HEK293 (cell line): ENCODE results near the gene C16orf95.

ENCODE experiments used
- MEIS1 ChIP-seq: sonication (generic); formaldehyde crosslinking; IDR thresholded peaks from 2 replicates; pipeline ENCODE4 v1.8.1; 2022; ENCODE audit warnings: missing genetic modification reagents, mild to moderate bottlenecking, borderline replicate concordance
- MYNN ChIP-seq: fragments of 450-650 bp; formaldehyde crosslinking; IDR thresholded peaks from 2 replicates; pipeline ENCODE4 v1.5.1; 2016; ENCODE audit warnings: missing biosample characterization, missing genetic modification characterization, borderline replicate concordance
- OVOL3 ChIP-seq: fragments of 450-650 bp; formaldehyde crosslinking; IDR thresholded peaks from 2 replicates; pipeline ENCODE4 v1.5.1; 2016; ENCODE audit warnings: missing biosample characterization, missing genetic modification characterization
- SCRT1 ChIP-seq: fragments of 450-650 bp; formaldehyde crosslinking; IDR thresholded peaks from 2 replicates; pipeline ENCODE4 v1.5.1; 2016; ENCODE audit warnings: missing biosample characterization, missing genetic modification characterization, borderline replicate concordance
- SP7 ChIP-seq: fragments of 450-650 bp; formaldehyde crosslinking; IDR thresholded peaks from 2 replicates; pipeline ENCODE4 v1.5.1; 2016; ENCODE audit warnings: missing biosample characterization, missing genetic modification characterization
- TRIM28 ChIP-seq: IDR thresholded peaks from 2 replicates; pipeline ENCODE4 v1.6.1; 2011; ENCODE audit warnings: low read length, control low read depth, borderline replicate concordance
- ZBTB17 ChIP-seq: fragments of 450-650 bp; formaldehyde crosslinking; IDR thresholded peaks from 2 replicates; pipeline ENCODE4 v1.5.1; 2016; ENCODE audit warnings: missing biosample characterization, missing genetic modification characterization
- ZBTB20 ChIP-seq: fragments of 450-650 bp; formaldehyde crosslinking; IDR thresholded peaks from 2 replicates; pipeline ENCODE4 v1.5.1; 2016; ENCODE audit warnings: missing biosample characterization, missing genetic modification characterization
- ZNF10 ChIP-seq: fragments of 450-650 bp; formaldehyde crosslinking; IDR thresholded peaks from 2 replicates; pipeline ENCODE4 v1.5.1; 2017; ENCODE audit warnings: missing biosample characterization, missing genetic modification characterization
- ZNF169 ChIP-seq: fragments of 450-650 bp; formaldehyde crosslinking; IDR thresholded peaks from 2 replicates; pipeline ENCODE4 v1.5.1; 2016; ENCODE audit warnings: missing biosample characterization, missing genetic modification characterization
- ZNF174 ChIP-seq: fragments of 450-650 bp; formaldehyde crosslinking; IDR thresholded peaks from 2 replicates; pipeline ENCODE4 v1.5.0; 2017; ENCODE audit warnings: missing biosample characterization, mild to moderate bottlenecking, missing genetic modification characterization
- ZNF292 ChIP-seq: fragments of 450-650 bp; formaldehyde crosslinking; IDR thresholded peaks from 2 replicates; pipeline ENCODE4 v1.5.1; 2016; ENCODE audit warnings: low read depth, missing biosample characterization, missing genetic modification characterization, borderline replicate concordance
- ZNF350 ChIP-seq: fragments of 450-650 bp; formaldehyde crosslinking; IDR thresholded peaks from 2 replicates; pipeline ENCODE4 v1.5.0; 2017; ENCODE audit warnings: missing biosample characterization, mild to moderate bottlenecking, missing genetic modification characterization
- ZNF404 ChIP-seq: fragments of 450-650 bp; formaldehyde crosslinking; IDR thresholded peaks from 2 replicates; pipeline ENCODE4 v1.5.1; 2017; ENCODE audit warnings: missing biosample characterization, missing genetic modification characterization
- ZNF529 ChIP-seq: fragments of 450-650 bp; formaldehyde crosslinking; IDR thresholded peaks from 2 replicates; pipeline ENCODE4 v1.5.1; 2017; ENCODE audit warnings: missing genetic modification characterization, missing biosample characterization; ENCODE audit not compliant: insufficient replicate concordance
- ZNF585B ChIP-seq: fragments of 450-650 bp; formaldehyde crosslinking; IDR thresholded peaks from 2 replicates; pipeline ENCODE4 v1.5.1; 2016; ENCODE audit warnings: missing biosample characterization, missing genetic modification characterization
- ZNF654 ChIP-seq: fragments of 450-650 bp; formaldehyde crosslinking; IDR thresholded peaks from 2 replicates; pipeline ENCODE4 v1.5.1; 2016; ENCODE audit warnings: low read depth, missing biosample characterization, missing genetic modification characterization
- ZNF768 ChIP-seq: fragments of 450-650 bp; formaldehyde crosslinking; IDR thresholded peaks from 2 replicates; pipeline ENCODE4 v1.5.1; 2018; ENCODE audit warnings: missing biosample characterization, mild to moderate bottlenecking, missing genetic modification characterization
- ZNF785 ChIP-seq: fragments of 450-650 bp; formaldehyde crosslinking; IDR thresholded peaks from 2 replicates; pipeline ENCODE4 v1.5.1; 2016; ENCODE audit warnings: missing biosample characterization, missing genetic modification characterization
- ZNF792 ChIP-seq: fragments of 450-650 bp; formaldehyde crosslinking; IDR thresholded peaks from 2 replicates; pipeline ENCODE4 v1.5.1; 2016; ENCODE audit warnings: missing biosample characterization, missing genetic modification characterization
- TF ChIP-seq, protein P1 (sequence below): fragments of 450-650 bp; formaldehyde crosslinking; conservative IDR thresholded peaks from 2 replicates; pipeline ENCODE4 v1.5.1; 2016; ENCODE audit warnings: low read depth, missing biosample characterization, missing genetic modification characterization
- TF ChIP-seq, protein P2 (sequence below): fragments of 450-650 bp; formaldehyde crosslinking; IDR thresholded peaks from 2 replicates; pipeline ENCODE4 v1.5.1; 2016; ENCODE audit warnings: missing biosample characterization, missing genetic modification characterization
- TF ChIP-seq, protein P3 (sequence below): fragments of 450-650 bp; formaldehyde crosslinking; IDR thresholded peaks from 2 replicates; pipeline ENCODE4 v1.5.1; 2016; ENCODE audit warnings: missing biosample characterization, missing genetic modification characterization
- TF ChIP-seq, protein P4 (sequence below): fragments of 450-650 bp; formaldehyde crosslinking; IDR thresholded peaks from 2 replicates; pipeline ENCODE4 v1.5.1; 2016; ENCODE audit warnings: missing biosample characterization, missing genetic modification characterization
- TF ChIP-seq, protein P5 (sequence below): fragments of 450-650 bp; formaldehyde crosslinking; IDR thresholded peaks from 2 replicates; pipeline ENCODE4 v1.5.1; 2016; ENCODE audit warnings: missing biosample characterization, missing genetic modification characterization
- TF ChIP-seq, protein P6 (sequence below): fragments of 450-650 bp; formaldehyde crosslinking; IDR thresholded peaks from 2 replicates; pipeline ENCODE4 v1.5.1; 2017; ENCODE audit warnings: missing biosample characterization, missing genetic modification characterization

Gene C16orf95

DNA sequence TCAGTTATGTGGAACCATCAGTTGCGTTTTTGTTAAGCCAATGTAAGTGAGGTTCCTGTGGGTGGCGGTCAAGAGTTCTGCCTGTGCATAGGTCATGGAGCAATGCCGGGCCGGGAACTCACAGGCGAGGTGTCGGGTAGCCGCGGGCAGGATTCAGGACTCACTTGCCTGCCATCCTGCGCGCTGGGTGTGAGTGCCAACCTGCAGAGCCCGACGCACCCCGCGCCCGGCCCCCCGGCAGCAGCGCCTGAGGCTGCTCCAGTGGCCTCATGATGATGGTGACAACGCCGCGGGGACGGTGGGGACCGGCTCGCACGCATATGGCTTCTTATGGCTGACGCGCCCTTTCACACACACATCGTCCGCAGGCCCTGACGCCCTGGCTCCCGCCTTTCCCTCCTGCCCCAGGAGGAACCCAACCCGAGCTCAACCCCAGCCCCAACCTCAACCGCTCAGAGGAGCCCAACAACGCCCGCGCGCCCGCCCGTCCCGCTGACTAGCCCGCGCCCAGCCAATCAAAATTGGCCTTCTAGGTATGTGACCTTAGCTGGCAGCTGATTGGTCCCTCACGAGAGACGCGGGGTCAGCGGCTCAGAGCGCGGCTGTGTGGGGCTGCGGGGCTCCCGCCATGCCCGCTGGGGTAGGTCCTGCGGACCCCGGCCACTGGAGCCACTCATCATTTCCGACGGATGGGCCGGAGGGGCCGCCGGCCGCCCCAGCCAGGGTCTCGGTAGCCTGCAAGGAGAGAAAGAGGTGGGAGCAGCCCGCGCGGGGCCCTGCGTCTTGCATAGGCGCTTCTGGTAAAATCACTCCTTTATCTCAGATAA lies at the start of gene C16orf95 (continued):
- TF ChIP-seq, protein P1, sequence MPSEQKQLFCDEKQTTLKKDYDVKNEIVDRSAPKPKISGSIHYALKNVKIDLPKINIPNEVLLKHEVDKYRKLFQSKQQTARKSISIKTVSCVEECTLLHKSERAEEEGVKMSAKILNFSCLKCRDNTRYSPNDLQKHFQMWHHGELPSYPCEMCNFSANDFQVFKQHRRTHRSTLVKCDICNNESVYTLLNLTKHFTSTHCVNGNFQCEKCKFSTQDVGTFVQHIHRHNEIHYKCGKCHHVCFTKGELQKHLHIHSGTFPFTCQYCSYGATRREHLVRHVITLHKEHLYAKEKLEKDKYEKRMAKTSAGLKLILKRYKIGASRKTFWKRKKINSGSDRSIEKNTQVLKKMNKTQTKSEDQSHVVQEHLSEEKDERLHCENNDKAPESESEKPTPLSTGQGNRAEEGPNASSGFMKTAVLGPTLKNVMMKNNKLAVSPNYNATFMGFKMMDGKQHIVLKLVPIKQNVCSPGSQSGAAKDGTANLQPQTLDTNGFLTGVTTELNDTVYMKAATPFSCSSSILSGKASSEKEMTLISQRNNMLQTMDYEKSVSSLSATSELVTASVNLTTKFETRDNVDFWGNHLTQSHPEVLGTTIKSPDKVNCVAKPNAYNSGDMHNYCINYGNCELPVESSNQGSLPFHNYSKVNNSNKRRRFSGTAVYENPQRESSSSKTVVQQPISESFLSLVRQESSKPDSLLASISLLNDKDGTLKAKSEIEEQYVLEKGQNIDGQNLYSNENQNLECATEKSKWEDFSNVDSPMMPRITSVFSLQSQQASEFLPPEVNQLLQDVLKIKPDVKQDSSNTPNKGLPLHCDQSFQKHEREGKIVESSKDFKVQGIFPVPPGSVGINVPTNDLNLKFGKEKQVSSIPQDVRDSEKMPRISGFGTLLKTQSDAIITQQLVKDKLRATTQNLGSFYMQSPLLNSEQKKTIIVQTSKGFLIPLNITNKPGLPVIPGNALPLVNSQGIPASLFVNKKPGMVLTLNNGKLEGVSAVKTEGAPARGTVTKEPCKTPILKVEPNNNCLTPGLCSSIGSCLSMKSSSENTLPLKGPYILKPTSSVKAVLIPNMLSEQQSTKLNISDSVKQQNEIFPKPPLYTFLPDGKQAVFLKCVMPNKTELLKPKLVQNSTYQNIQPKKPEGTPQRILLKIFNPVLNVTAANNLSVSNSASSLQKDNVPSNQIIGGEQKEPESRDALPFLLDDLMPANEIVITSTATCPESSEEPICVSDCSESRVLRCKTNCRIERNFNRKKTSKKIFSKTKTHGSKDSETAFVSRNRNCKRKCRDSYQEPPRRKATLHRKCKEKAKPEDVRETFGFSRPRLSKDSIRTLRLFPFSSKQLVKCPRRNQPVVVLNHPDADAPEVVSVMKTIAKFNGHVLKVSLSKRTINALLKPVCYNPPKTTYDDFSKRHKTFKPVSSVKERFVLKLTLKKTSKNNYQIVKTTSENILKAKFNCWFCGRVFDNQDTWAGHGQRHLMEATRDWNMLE (tag by site-specific recombination): 0 out of 2 replicates have a peak, but pooled peaks have one; percentile 14
- TF ChIP-seq MYNN (tag by site-specific recombination) (no peak), OVOL3 (tag by site-specific recombination) (0 out of 2 replicates have a peak, but pooled peaks have one; percentile 3), ZNF768 (tag by site-specific recombination) (no peak), ZNF169 (no peak), TRIM28 (no peak), ZNF174 (tag by site-specific recombination) (no peak), SP7 (tag by site-specific recombination) (no peak), ZNF350 (no peak), ZNF654 (tag by site-specific recombination) (peak; percentile 24), ZNF292 (tag by site-specific recombination) (no peak), ZNF785 (peak; percentile 53; the same call in 1 of the 2 replicates), MEIS1 (CRISPR knock-in tag) (no peak), ZBTB17 (tag by site-specific recombination) (peak; percentile 46; the same call in 1 of the 2 replicates), ZBTB20 (tag by site-specific recombination) (peak; percentile 88), ZNF529 (tag by site-specific recombination) (no peak), ZNF404 (tag by site-specific recombination) (no peak), ZNF585B (tag by site-specific recombination) (no peak), ZNF792 (tag by site-specific recombination) (no peak), SCRT1 (tag by site-specific recombination) (no peak), ZNF10 (tag by site-specific recombination) (peak; percentile 82)
- TF ChIP-seq, protein P2, sequence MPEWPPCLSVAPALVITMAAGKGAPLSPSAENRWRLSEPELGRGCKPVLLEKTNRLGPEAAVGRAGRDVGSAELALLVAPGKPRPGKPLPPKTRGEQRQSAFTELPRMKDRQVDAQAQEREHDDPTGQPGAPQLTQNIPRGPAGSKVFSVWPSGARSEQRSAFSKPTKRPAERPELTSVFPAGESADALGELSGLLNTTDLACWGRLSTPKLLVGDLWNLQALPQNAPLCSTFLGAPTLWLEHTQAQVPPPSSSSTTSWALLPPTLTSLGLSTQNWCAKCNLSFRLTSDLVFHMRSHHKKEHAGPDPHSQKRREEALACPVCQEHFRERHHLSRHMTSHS (tag by site-specific recombination): no peak
- TF ChIP-seq, protein P3, sequence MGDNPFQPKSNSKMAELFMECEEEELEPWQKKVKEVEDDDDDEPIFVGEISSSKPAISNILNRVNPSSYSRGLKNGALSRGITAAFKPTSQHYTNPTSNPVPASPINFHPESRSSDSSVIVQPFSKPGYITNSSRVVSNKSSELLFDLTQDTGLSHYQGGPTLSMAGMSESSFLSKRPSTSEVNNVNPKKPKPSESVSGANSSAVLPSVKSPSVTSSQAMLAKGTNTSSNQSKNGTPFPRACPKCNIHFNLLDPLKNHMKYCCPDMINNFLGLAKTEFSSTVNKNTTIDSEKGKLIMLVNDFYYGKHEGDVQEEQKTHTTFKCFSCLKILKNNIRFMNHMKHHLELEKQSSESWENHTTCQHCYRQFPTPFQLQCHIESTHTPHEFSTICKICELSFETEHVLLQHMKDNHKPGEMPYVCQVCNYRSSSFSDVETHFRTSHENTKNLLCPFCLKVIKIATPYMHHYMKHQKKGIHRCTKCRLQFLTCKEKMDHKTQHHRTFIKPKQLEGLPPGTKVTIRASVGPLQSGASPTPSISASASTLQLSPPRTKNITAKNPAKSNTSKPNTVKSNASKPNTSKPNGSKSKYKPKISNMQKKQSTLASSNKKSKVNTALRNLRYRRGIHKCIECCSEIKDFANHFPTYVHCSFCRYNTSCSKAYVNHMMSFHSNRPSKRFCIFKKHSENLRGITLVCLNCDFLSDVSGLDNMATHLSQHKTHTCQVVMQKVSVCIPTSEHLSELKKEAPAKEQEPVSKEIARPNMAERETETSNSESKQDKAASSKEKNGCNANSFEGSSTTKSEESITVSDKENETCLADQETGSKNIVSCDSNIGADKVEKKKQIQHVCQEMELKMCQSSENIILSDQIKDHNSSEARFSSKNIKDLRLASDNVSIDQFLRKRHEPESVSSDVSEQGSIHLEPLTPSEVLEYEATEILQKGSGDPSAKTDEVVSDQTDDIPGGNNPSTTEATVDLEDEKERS (tag by site-specific recombination): no peak
- TF ChIP-seq, protein P4, sequence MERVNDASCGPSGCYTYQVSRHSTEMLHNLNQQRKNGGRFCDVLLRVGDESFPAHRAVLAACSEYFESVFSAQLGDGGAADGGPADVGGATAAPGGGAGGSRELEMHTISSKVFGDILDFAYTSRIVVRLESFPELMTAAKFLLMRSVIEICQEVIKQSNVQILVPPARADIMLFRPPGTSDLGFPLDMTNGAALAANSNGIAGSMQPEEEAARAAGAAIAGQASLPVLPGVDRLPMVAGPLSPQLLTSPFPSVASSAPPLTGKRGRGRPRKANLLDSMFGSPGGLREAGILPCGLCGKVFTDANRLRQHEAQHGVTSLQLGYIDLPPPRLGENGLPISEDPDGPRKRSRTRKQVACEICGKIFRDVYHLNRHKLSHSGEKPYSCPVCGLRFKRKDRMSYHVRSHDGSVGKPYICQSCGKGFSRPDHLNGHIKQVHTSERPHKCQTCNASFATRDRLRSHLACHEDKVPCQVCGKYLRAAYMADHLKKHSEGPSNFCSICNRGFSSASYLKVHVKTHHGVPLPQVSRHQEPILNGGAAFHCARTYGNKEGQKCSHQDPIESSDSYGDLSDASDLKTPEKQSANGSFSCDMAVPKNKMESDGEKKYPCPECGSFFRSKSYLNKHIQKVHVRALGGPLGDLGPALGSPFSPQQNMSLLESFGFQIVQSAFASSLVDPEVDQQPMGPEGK: peak; percentile 79
- TF ChIP-seq, protein P5, sequence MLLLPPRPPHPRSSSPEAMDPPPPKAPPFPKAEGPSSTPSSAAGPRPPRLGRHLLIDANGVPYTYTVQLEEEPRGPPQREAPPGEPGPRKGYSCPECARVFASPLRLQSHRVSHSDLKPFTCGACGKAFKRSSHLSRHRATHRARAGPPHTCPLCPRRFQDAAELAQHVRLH: peak; percentile 46; the same call in 1 of the 2 replicates
- TF ChIP-seq, protein P6, sequence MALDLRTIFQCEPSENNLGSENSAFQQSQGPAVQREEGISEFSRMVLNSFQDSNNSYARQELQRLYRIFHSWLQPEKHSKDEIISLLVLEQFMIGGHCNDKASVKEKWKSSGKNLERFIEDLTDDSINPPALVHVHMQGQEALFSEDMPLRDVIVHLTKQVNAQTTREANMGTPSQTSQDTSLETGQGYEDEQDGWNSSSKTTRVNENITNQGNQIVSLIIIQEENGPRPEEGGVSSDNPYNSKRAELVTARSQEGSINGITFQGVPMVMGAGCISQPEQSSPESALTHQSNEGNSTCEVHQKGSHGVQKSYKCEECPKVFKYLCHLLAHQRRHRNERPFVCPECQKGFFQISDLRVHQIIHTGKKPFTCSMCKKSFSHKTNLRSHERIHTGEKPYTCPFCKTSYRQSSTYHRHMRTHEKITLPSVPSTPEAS (tag by site-specific recombination): 0 out of 2 replicates have a peak, but pooled peaks have one; percentile 18
